Ishikawa (cell line): Measurements from ENCODE around the gene DMD.

Experiments used
- CEBPB ChIP-seq: IDR thresholded peaks from 2 replicates; pipeline ENCODE4 v1.6.1; 2012
- CREB1 ChIP-seq: IDR thresholded peaks from 2 replicates; pipeline ENCODE4 v1.6.1; 2012; ENCODE audit warnings: low read depth
- EGR1 ChIP-seq: IDR thresholded peaks from 2 replicates; pipeline ENCODE4 v1.6.1; 2012
- EP300 ChIP-seq: IDR thresholded peaks from 2 replicates; pipeline ENCODE4 v1.6.1; 2012; ENCODE audit warnings: borderline replicate concordance
- FOXM1 ChIP-seq: IDR thresholded peaks from 2 replicates; pipeline ENCODE4 v1.6.1; 2012; ENCODE audit warnings: low read depth, borderline replicate concordance
- MAX ChIP-seq: IDR thresholded peaks from 2 replicates; pipeline ENCODE4 v1.6.1; 2012
- NFIC ChIP-seq: IDR thresholded peaks from 2 replicates; pipeline ENCODE4 v1.6.1; 2012
- RAD21 ChIP-seq: IDR thresholded peaks from 2 replicates; pipeline ENCODE4 v1.6.1; 2012; ENCODE audit warnings: low read depth
- TAF1 ChIP-seq: IDR thresholded peaks from 2 replicates; pipeline ENCODE4 v1.6.1; 2012; ENCODE audit warnings: low read depth, mild to moderate bottlenecking
- TCF12 ChIP-seq: IDR thresholded peaks from 2 replicates; pipeline ENCODE4 v1.6.1; 2012; ENCODE audit warnings: low read depth
- TEAD4 ChIP-seq: IDR thresholded peaks from 2 replicates; pipeline ENCODE4 v1.6.1; 2012
- USF1 ChIP-seq: IDR thresholded peaks from 2 replicates; pipeline ENCODE4 v1.6.1; 2012
- YY1 ChIP-seq: IDR thresholded peaks from 2 replicates; pipeline ENCODE4 v1.6.1; 2012; ENCODE audit warnings: low read depth
- ZBTB7A ChIP-seq: IDR thresholded peaks from 2 replicates; pipeline ENCODE4 v1.6.1; 2012; ENCODE audit warnings: low read depth
- TF ChIP-seq, protein P1 (sequence below): IDR thresholded peaks from 2 replicates; pipeline ENCODE4 v1.6.1; 2012; ENCODE audit warnings: low read depth, mild to moderate bottlenecking

The DMD gene

GRCh38 chrX:31153475-31154047 lies 2057.8 kb downstream of the DMD start:
- TF ChIP-seq EP300 (no peak), TEAD4 (no peak), USF1 (no peak), NFIC (no peak), MAX (no peak), CREB1 (no peak), FOXM1 (no peak), RAD21 (no peak), TCF12 (no peak), EGR1 (no peak)

DNA sequence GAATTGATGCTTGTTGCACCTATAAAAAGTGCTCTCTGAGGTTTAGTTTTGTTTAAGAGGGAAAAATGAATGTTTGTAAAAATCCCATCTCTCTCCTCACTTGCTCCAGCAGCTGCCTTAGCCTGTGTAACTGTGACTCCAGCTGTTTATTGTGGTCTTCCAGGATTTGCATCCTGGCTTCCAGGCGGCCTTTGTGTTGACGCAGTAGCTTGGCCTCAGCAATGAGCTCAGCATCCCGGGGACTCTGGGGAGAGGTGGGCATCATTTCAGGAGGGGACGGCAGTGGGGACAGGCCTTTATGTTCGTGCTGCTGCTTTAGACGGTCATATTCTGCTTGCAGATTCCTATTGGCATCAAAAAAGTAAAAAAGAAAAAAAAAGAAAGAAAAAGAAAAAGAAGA lies 2064.2 kb downstream of the DMD start:
- TF ChIP-seq ZBTB7A, result no peak
- TF ChIP-seq YY1, result no peak
- TF ChIP-seq EP300, result no peak
- no peak for TF ChIP-seq USF1
- no peak for TF ChIP-seq MAX

DNA sequence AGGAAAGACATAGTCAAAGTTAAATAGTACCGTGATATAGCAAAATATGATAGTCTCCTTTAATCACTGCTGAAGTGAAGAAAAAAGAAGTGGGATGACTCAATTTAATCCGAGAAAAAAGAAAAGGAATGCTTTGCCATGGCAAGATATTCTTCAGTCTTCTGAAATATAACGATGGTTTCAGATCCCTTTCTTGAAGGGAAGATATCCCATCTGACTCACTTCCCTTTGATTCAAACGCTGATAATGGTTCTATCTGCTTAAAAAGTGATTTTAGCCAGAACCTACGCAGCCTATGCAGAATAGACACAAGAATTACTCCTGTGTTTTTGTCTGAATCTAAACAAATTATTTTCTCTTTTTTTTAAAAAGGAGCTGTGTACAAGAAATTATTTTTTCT lies 2071.4 kb downstream of the DMD start:
- TF ChIP-seq CEBPB (no peak), TAF1 (no peak), EP300 (no peak), NFIC (no peak), YY1 (no peak), USF1 (no peak), ZBTB7A (no peak), CREB1 (no peak), TEAD4 (no peak), RAD21 (no peak), FOXM1 (no peak), TCF12 (no peak), EGR1 (no peak), MAX (no peak)
- TF ChIP-seq, protein P1, sequence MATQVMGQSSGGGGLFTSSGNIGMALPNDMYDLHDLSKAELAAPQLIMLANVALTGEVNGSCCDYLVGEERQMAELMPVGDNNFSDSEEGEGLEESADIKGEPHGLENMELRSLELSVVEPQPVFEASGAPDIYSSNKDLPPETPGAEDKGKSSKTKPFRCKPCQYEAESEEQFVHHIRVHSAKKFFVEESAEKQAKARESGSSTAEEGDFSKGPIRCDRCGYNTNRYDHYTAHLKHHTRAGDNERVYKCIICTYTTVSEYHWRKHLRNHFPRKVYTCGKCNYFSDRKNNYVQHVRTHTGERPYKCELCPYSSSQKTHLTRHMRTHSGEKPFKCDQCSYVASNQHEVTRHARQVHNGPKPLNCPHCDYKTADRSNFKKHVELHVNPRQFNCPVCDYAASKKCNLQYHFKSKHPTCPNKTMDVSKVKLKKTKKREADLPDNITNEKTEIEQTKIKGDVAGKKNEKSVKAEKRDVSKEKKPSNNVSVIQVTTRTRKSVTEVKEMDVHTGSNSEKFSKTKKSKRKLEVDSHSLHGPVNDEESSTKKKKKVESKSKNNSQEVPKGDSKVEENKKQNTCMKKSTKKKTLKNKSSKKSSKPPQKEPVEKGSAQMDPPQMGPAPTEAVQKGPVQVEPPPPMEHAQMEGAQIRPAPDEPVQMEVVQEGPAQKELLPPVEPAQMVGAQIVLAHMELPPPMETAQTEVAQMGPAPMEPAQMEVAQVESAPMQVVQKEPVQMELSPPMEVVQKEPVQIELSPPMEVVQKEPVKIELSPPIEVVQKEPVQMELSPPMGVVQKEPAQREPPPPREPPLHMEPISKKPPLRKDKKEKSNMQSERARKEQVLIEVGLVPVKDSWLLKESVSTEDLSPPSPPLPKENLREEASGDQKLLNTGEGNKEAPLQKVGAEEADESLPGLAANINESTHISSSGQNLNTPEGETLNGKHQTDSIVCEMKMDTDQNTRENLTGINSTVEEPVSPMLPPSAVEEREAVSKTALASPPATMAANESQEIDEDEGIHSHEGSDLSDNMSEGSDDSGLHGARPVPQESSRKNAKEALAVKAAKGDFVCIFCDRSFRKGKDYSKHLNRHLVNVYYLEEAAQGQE, result no peak

DNA sequence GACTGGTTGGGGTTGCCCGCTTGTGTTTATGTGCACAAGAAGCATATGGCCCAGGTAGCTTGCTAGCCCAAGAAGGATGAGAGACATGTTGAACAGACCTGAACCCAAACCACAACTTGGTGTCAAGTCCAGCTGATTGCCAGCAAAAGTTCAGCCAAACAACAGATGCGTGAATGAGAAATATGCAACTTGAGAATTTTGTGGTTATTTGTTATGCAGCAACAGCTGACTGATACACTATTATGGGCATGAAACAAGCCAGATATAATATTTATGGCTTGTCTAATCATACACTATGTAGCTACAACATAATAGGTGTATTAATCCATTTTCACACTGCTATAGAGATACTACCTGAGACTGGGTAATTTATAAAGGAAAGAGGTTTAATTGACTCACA lies 2073.2 kb downstream of the DMD start:
- TF ChIP-seq EGR1 (no peak), CEBPB (no peak)

GRCh38 chrX:31136144-31136611 lies 2075.2 kb downstream of the DMD start:
- no peak for TF ChIP-seq CEBPB
- TF ChIP-seq MAX, result no peak

GRCh38 chrX:31132821-31133241 lies 2078.5 kb downstream of the DMD start:
- TF ChIP-seq EP300 (no peak), MAX (no peak), YY1 (no peak), NFIC (no peak), CREB1 (no peak)
- TF ChIP-seq, protein P1, result no peak
